ENCODE data around the gene AK6. TPM values are rescaled to one million over a fixed set of nuclear protein-coding genes. Genes with fewer than 3 reads are reported as not detected.
"Not testable (repeated sequence)": the region's sequence is repeated elsewhere in the genome, so short reads cannot be mapped to it uniquely, and the experiment has no call there.

The AK6 gene
- total RNA-seq, 1 experiment from 2014 or later = 56.6 TPM

DNA sequence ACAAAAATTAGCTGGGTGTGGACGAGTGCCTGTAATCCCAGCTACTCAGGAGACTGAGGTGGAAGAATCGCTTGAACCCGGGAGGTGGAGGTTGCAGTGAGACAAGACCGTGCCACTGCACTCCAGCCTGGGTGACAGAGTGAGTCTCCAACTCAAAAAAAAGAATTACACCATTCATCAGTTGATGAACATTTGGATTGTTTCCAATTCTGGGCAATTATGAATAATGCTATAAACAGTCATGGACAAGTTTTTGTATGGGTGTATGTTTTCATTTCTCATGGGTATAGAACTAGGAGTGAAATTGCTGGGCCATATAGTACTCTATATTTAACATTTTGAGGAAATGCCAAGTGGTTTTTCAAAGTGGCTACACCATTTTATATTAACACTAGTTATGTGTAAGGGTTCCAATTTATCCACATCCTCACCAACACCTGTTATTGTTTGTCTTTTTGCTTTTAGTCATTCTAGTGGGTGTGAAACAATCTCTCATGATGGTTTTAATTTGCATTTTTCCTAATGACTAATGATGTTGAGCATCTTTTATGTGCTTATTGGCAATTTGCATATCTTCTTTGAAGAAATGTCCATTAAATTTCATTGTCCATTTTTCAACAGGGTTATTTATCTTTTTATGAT lies 27.7 kb downstream of the AK6 start:
- DNase-seq (ENCODE audit: low read depth) = no peak

DNA sequence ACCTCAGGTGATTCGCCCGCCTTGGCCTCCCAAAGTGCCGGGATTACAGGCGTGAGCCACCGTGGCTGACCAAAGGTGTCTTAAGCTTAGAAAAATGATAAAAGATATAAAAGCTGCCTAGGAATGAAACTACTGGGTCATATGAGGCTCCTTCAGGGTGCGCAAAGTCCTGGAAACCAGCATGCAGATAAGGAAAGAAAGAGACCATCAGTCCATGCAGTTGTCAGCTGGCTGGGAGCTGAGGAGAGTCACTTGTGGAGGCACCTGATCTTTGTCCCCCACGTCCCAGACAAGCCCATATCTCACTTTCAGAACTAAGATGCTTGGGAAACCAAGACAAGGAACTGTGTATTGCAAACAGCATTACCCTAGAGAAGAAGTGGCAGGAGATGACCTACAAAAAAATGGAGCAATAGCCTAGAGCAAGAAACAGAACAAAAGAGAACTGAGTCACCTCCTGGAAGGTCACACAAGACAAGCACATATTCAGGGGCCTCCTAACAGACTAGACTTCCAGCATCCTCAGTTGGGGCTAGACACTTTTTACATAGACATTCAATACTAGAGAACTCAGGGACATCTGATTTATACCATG lies 33.9 kb downstream of the AK6 start:
- no peak for DNase-seq (ENCODE audit: low read depth)

DNA sequence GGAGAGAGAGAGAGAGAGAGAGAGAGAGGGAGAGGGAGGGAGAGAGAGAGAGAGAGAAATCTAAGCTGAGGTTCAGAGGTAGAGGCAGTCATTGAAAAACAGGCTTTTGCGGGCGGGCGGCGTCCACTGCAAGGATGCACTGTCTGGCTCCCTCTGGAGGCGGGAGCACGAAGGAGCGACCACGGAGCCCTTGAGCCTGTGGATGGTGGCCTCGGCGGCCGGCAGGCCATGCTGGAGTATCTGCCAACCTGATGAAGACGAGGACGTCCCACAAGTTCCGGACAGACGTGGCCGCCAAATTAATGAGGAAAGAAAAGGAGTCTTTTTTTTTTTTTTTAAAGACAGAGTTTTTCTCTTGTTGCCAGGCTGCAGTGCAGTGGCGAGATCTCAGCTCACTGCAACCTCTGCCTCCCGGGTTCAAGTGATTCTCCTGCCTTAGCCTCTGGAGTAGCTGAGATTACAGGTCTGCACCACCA lies 34.5 kb downstream of the AK6 start:
- peak; percentile 64 for DNase-seq (ENCODE audit: low read depth)

DNA sequence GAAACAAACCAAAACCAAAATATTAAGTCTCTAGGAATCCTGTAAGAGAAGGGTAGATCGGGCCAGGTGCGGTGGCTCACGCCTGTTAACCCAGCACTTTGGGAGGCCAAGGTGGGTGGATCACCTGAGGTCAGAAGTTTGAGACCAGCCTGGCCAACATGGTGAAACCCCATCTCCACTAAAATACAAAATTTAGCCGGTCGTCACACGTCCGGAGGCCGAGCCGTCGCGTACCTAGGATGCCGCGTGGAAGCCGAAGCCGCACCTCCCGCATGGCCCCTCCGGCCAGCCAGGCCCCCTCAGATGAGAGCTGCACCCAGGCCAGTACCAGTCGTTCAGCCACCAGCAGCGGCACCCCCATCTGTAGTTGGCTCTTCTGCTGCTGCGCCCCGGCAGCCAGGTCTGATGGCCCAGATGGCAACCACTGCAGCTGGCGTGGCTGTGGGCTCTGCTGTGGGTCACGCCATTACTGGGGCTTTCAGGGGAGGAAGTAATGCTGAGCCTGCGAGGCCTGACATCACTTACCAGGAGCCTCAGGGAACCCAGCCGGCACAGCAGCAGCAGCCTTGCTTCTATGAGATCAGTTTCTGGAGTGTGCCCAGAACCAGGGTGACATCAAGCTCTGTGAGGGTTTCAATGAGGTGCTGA lies 35.5 kb downstream of the AK6 start:
- not testable (repeated sequence) for DNase-seq (ENCODE audit: low read depth)

DNA sequence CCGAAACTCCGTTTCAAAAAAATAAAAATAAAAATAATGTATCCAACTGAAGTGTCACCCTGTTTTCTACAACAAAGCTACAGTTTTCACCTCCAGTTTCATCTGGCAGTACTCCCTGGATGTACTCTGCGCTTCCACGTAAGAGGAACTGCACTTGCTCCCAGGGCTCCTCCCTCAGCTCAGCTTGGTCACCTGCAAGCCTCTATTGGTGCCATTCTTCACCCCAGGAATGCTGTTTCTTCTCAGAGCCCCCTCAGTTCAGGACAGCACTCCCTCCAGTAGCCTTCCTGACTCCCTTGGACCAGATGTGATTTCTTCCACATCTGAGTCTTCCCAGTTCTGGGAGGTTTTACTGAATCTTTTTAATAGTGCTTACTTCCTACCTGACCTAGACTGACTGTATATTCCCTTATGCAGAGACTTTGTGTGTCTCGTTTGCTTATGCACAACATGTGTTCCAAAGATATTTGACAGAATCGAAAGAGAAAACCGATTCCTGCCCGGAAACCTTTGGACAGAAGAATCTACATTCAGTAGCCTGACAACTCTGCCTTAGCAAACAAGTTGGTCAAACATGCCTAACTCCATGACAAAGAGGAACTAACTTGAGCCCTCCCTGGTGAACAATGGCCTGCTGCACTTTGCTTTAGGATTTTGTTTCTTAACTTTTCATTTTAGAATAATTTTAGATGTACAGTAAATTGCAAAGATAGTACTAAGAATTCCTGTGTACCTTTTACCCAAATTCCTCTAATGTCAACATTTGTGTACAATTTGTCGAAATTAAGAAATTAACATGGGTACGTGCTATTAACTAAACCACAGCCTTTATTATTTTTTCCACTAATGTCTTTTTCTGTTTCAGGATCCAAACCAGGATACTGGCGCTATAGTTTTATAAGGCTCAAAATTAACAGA lies 37.5 kb downstream of the AK6 start:
- no peak for DNase-seq (ENCODE audit: low read depth)

DNA sequence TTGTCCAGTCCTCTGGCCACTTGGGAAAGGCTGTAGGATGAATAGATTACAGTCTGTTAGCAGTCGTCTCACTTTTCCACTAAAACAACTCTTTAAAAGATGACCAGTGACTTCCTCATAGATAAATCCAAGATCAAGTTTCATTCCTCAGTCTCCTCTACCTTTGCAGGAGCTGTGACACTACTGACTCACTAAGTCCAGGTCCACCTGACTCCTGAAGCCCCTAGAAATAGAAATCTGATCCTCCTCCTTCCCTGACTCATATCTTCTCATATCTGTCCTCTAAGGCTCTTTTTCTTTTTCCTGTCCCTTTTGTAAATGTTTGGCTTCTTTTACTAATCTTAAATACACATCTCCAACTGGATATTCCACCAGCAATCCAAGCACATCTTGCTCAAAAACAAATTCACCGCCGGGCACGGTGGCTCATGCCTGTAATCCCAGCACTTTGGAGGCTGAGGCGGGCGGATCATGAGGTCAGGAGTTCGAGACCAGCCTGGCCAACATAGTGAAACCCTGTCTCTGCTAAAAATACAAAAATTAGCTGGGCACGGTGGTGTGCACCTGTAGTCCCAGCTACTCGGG lies 39.3 kb downstream of the AK6 start:
- DNase-seq (ENCODE audit: low read depth) = peak; percentile 72

DNA sequence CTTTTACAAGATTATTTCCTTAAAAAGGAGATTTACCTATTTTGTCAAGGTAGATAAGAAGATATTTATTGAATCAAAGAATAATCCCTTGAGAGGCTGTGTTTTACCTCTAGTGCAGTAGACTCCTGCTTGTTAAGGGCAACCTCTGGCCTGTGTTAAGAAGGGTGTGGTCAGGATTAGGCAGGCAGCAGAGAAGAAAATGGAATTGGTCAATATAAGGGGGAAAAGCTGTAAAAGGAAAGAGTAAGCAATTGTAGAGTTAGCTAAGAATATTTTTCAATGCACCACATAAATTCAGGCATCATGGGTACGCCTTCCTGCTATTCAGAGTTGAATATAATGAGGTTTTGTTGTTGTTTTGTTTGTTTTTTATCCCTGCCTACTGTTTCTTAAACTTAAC lies 43.0 kb downstream of the AK6 start:
- no peak for DNase-seq (ENCODE audit: low read depth)

DNA sequence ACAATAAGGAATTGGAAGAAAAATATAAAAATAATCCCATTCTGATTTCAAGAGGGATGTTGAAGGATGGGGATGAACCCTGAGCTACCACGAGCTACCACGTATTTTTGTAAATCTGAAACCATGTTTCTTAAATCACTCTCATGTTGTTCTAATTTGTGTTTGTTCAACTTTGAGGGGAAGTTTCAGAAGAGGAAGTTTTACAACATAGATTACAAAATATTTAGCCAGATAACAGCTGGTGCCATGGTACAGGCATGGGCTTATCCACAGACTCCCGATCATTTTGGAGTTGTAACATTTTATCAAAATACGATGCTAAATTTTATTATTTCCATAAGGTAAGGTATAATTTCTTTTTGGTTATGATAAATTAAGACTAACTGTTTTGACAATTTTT lies 51.9 kb downstream of the AK6 start:
- DNase-seq (ENCODE audit: low read depth) = no peak

DNA sequence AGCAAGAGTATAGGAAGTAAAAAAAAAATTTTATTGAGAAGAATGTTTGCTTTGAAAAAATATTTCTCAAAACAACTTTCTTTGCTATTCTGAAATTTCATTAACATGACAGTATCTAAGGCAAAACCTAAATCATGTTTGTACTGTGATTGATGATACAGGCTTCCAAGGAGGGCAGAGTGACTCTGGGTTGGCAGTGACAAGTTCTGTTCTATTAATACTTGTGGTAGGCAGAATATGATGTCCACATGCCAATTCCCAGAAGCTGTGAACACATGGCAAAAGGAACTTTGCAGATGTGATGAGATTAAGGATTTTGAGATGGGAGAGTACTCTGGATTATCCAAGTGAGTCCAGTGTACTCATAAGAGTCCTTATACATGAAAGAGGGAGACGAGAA lies 53.3 kb downstream of the AK6 start:
- DNase-seq (ENCODE audit: low read depth) = no peak

DNA sequence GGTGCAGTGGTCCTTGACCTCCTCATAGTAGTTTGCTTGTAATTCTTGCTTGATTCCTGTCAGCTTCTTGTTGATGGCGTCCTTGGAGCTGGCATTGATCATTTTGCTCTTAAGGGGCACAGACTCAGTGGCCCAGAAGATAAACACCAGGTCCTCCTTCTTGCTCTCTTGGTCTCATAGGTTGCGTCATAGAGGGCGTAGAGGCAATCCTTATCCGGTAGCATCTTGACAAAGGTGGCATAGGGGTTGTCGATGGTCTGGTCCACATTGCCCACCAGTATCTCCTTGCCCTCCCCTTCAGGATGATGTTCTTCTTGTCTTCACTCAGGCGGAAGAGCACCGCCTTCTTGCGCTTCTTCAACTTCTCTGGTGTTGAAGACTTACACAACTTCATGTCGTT lies 55.9 kb downstream of the AK6 start:
- DNase-seq (ENCODE audit: low read depth) = no peak

DNA sequence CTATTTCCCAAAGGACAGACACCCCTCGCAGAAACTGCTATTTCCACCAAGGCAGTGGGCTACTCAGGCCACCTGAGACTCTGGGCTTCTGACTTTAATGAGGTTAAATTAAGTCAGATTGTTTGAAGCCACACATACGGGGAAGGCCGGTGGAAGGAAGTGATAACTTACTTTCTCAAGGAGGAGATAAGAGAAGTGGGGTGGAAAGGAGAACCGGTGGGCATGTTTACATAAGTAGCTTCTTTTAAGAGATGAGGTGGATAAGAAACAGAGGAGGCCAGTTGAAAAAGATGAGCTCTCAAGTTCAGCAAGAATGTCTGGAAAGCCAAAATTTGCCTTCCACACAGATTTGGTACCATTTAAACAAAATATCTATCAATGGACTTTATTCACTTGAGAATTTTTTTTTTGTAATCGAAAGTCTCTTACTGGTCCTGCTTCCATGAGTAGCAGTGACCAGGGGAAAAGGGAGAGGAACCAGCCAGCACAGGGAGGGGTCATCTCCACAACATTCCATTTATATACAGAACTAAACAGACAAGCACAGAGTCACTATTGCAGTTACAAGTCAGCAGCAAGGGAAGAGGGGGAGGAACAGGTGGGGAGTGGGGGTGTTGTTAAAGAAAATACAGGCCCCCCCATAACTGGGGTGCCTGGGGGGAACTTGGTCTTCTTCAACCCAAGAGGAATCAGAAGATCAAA lies 56.7 kb downstream of the AK6 start:
- no peak for DNase-seq (ENCODE audit: low read depth)

DNA sequence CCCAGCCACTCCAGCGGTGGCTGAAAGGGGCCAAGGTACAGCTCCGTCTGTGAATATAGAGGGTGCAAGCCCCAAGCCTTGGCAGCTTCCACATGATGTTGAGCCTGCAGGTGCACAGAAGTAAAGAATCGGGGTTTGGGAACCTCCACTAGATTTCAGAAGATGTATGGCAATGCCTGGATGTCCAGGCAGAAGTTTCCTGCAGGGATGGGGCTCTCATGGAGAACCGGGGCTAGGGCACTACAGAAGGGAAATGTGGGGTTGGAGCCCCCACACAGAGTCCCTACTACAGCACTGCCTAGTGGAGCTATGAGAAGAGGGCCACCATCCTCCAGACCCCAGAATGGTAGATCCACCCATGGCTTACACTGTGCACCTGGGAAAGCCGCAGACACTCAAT lies 59.9 kb downstream of the AK6 start:
- no peak for DNase-seq (ENCODE audit: low read depth)

DNA sequence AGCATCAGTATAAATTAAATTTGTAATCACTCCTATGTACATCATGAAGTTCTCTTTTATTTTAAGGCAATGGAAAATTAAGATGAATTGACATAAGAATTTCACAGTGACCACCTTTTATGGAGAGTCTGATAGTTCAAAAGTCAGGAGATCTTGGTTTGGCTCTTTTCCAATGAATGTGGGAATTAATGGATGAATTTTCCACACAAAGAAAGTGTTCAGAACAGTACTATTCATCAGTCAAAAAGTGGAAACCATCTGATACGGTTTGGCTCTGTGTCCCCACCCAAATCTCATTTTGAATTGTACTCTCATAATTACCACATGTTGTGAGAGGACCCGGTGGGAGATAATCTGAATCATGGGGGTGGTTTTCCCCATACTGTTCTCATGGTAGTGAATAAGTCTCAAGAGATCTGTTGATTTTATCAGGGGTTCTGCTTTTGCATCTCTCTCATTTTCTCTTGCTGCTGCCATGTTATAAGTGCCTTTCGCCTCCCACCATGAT lies 61.2 kb downstream of the AK6 start:
- DNase-seq (ENCODE audit: low read depth) = no peak

DNA sequence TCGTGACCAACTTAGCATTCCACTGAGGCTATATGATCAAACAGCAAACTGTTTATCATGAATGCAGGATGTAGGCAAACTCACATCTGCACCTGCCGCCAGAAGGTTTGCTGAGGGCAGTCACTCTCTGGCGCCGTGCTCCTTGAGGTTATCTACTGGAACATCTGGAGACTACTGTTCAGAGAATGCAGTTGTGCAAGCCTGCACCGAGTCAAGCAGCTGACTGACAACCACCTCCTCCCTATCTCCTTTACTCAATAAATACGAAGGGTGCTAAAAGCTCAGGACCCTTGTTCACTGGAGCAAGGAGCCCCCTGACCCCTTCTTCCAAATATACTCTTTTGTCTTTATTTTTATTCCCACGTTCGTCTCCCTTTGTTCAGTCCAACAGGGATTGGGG lies 63.8 kb downstream of the AK6 start:
- DNase-seq (ENCODE audit: low read depth) = no peak

Other genes starting within 250 kb of the AK6 start
- gene CCNB1, start 202.4 kb downstream of the AK6 start, total RNA-seq (2014; rRNA removed; shearing (Covaris generic)) = 452 and 478 TPM in 2 replicates
- gene CENPH, start 179.9 kb downstream of the AK6 start, total RNA-seq (2014; rRNA removed; shearing (Covaris generic)) = 43.9 and 50.4 TPM in 2 replicates
- gene CDK7, start 134.6 kb downstream of the AK6 start, total RNA-seq (2014; rRNA removed; shearing (Covaris generic)) = 55.3 and 83.2 TPM in 2 replicates
- gene CCDC125, start 36.7 kb downstream of the AK6 start, total RNA-seq (2014; rRNA removed; shearing (Covaris generic)) = 1.7 and 2.1 TPM in 2 replicates
- 144 and 189 TPM in 2 replicates for gene TAF9, start within 50 bp of the AK6 start, total RNA-seq (2014; rRNA removed; shearing (Covaris generic))
- gene RAD17, start 298 bp upstream of the AK6 start, total RNA-seq (2014; rRNA removed; shearing (Covaris generic)) = 17.9 and 19.8 TPM in 2 replicates
- 0.17 and 0.23 TPM in 2 replicates for gene MARVELD2, start 45.6 kb upstream of the AK6 start, total RNA-seq (2014; rRNA removed; shearing (Covaris generic))
- 3.9 and 4.0 TPM in 2 replicates for gene OCLN, start 123.3 kb upstream of the AK6 start, total RNA-seq (2014; rRNA removed; shearing (Covaris generic))
- 103 and 123 TPM in 2 replicates for gene GTF2H2C, start 190.7 kb upstream of the AK6 start, total RNA-seq (2014; rRNA removed; shearing (Covaris generic))